HEK293 (cell line): ENCODE measurements around the gene STRN3.
"Not testable (repeated sequence)": the region's sequence is repeated elsewhere in the genome, so short reads cannot be mapped to it uniquely, and the experiment has no call there.

Experiments
- CTCF ChIA-PET: fragments of 350-600 bp; formaldehyde crosslinking; extraction: SDS; loops from one replicate; lab custom pipeline; 2021; ENCODE audit warnings: antibody characterized with exemption; lab: Yijun Ruan, JAX
- POLR2A ChIA-PET: fragments of 300-600 bp; formaldehyde crosslinking; extraction: SDS; loops from one replicate; lab custom pipeline; 2020; ENCODE audit warnings: antibody characterized with exemption, inconsistent platforms; lab: Yijun Ruan, JAX
- H3K27ac ChIP-seq: fragments of 200-500 bp; sonication (Bioruptor generic); 2 replicates; pipeline ENCODE4 v1.5.1; 2014; ENCODE audit warnings: low read depth, low read length, control low read depth, inconsistent platforms; ENCODE audit errors: extremely low read depth
- H3K36me3 ChIP-seq, 2 experiments: fragments of 200-500 bp in 1 of 2; sonication (Bioruptor generic) in 1 of 2; 1 replicate in 1 of 2; 2 replicates in 1 of 2; pipeline ENCODE4 v1.5.1; 2014 to 2017; ENCODE audit warnings: inconsistent platforms in 2 of 2, low read length in 2 of 2; ENCODE audit not compliant: control insufficient read depth in 2 of 2, insufficient read depth in 1 of 2
- H3K4me1 ChIP-seq: fragments of 200-500 bp; sonication (Bioruptor generic); 2 replicates; pipeline ENCODE4 v1.5.1; 2014; ENCODE audit warnings: mild to moderate bottlenecking, low read length, inconsistent platforms; ENCODE audit not compliant: control insufficient read depth, insufficient read depth
- H3K4me3 ChIP-seq: 2 replicates; pipeline ENCODE4 v1.5.1; 2011; ENCODE audit warnings: low read depth, mild to moderate bottlenecking, control low read depth, low read length, moderate library complexity
- H3K9me3 ChIP-seq: fragments of 200-500 bp; sonication (Bioruptor generic); 2 replicates; pipeline ENCODE4 v1.5.1; 2014; ENCODE audit warnings: low read depth, low read length, inconsistent platforms; ENCODE audit not compliant: control insufficient read depth, insufficient read depth
- KLF1 ChIP-seq: fragments of 450-650 bp; formaldehyde crosslinking; IDR thresholded peaks from 2 replicates; pipeline ENCODE4 v1.5.1; 2016; ENCODE audit warnings: missing biosample characterization, missing genetic modification characterization
- PATZ1 ChIP-seq: fragments of 450-650 bp; formaldehyde crosslinking; IDR thresholded peaks from 2 replicates; pipeline ENCODE4 v1.5.1; 2016; ENCODE audit warnings: missing biosample characterization, missing genetic modification characterization
- ZBTB20 ChIP-seq: fragments of 450-650 bp; formaldehyde crosslinking; IDR thresholded peaks from 2 replicates; pipeline ENCODE4 v1.5.1; 2016; ENCODE audit warnings: missing biosample characterization, missing genetic modification characterization
- ZNF121 ChIP-seq: fragments of 450-650 bp; formaldehyde crosslinking; IDR thresholded peaks from 2 replicates; pipeline ENCODE4 v1.5.1; 2016; ENCODE audit warnings: missing biosample characterization, missing genetic modification characterization
- ZNF132 ChIP-seq: fragments of 450-650 bp; formaldehyde crosslinking; IDR thresholded peaks from 2 replicates; pipeline ENCODE4 v1.5.1; 2017; ENCODE audit warnings: missing biosample characterization, missing genetic modification characterization, borderline replicate concordance
- ZNF133 ChIP-seq: fragments of 450-650 bp; formaldehyde crosslinking; IDR thresholded peaks from 2 replicates; pipeline ENCODE4 v1.5.1; 2016; ENCODE audit warnings: missing biosample characterization, missing genetic modification characterization
- ZNF202 ChIP-seq: fragments of 450-650 bp; formaldehyde crosslinking; IDR thresholded peaks from 2 replicates; pipeline ENCODE4 v1.5.1; 2016; ENCODE audit warnings: missing biosample characterization, missing genetic modification characterization, borderline replicate concordance
- ZNF404 ChIP-seq: fragments of 450-650 bp; formaldehyde crosslinking; IDR thresholded peaks from 2 replicates; pipeline ENCODE4 v1.5.1; 2017; ENCODE audit warnings: missing biosample characterization, missing genetic modification characterization
- ZNF423 ChIP-seq: fragments of 450-650 bp; formaldehyde crosslinking; IDR thresholded peaks from 2 replicates; pipeline ENCODE4 v1.5.1; 2016; ENCODE audit warnings: missing biosample characterization, missing genetic modification characterization
- ZNF473 ChIP-seq: fragments of 450-650 bp; formaldehyde crosslinking; IDR thresholded peaks from 2 replicates; pipeline ENCODE4 v1.5.1; 2017; ENCODE audit warnings: missing biosample characterization, missing genetic modification characterization
- ZNF501 ChIP-seq: fragments of 450-650 bp; formaldehyde crosslinking; IDR thresholded peaks from 2 replicates; pipeline ENCODE4 v1.5.1; 2016; ENCODE audit warnings: missing biosample characterization, missing genetic modification characterization
- ZNF518A ChIP-seq: fragments of 450-650 bp; formaldehyde crosslinking; conservative IDR thresholded peaks from 2 replicates; pipeline ENCODE4 v1.5.1; 2016; ENCODE audit warnings: low read depth, missing biosample characterization, missing genetic modification characterization
- ZNF560 ChIP-seq: fragments of 450-650 bp; formaldehyde crosslinking; IDR thresholded peaks from 2 replicates; pipeline ENCODE4 v1.5.1; 2017; ENCODE audit warnings: missing biosample characterization, missing genetic modification characterization, borderline replicate concordance
- ZNF621 ChIP-seq: fragments of 450-650 bp; formaldehyde crosslinking; IDR thresholded peaks from 2 replicates; pipeline ENCODE4 v1.5.1; 2017; ENCODE audit warnings: missing biosample characterization, missing genetic modification characterization
- ZNF639 ChIP-seq: fragments of 450-650 bp; formaldehyde crosslinking; IDR thresholded peaks from 2 replicates; pipeline ENCODE4 v1.5.1; 2016; ENCODE audit warnings: missing biosample characterization, missing genetic modification characterization
- ZNF704 ChIP-seq: fragments of 450-650 bp; formaldehyde crosslinking; IDR thresholded peaks from 2 replicates; pipeline ENCODE4 v1.5.1; 2016; ENCODE audit warnings: missing biosample characterization, missing genetic modification characterization
- ZNF843 ChIP-seq: fragments of 450-650 bp; formaldehyde crosslinking; IDR thresholded peaks from 2 replicates; pipeline ENCODE4 v1.5.1; 2016; ENCODE audit warnings: missing biosample characterization, missing genetic modification characterization

The STRN3 gene

GRCh38 chr14:31006703-31007102, 19.5 kb downstream of the STRN3 start:
- no peak overlapping the region for H3K27ac ChIP-seq
- no peak overlapping the region for H3K4me3 ChIP-seq
- no peak for TF ChIP-seq ZNF202 (tag by site-specific recombination)
- TF ChIP-seq ZNF560 (tag by site-specific recombination), result no peak
- TF ChIP-seq ZNF404 (tag by site-specific recombination), result no peak
- TF ChIP-seq ZNF121 (tag by site-specific recombination), result no peak
- TF ChIP-seq ZNF132 (tag by site-specific recombination), result no peak
- peaks cover 5% of the 10 kb centered on the region; the same call in 1 of the 2 replicates for H3K4me1 ChIP-seq
- CTCF ChIA-PET, result no interaction called here
- POLR2A ChIA-PET, result no interaction called here
- H3K36me3 ChIP-seq, result peaks cover 4 to 6% of the 10 kb centered on the region in 2 experiments
- no peaks in the 10 kb centered on the region for H3K9me3 ChIP-seq

- peaks cover 13% of the 10 kb centered on the region for H3K4me1 ChIP-seq
Observed at GRCh38 chr14:31004007-31004406, 22.2 kb downstream of the STRN3 start.

GRCh38 chr14:31003284-31003683, 22.9 kb downstream of the STRN3 start:
- CTCF ChIA-PET, result no interaction called here
- POLR2A ChIA-PET, result interaction anchor here (0.6 to 0.7 kb wide), 2 partner anchors 511 to 1073 kb away, joined by 3 read pairs; no protein-coding TSS in a partner anchor
- no peaks in the 10 kb centered on the region for H3K9me3 ChIP-seq
- peaks cover 3 to 4% of the 10 kb centered on the region in 2 experiments for H3K36me3 ChIP-seq
- H3K27ac ChIP-seq, result no peak overlapping the region
- H3K4me1 ChIP-seq, result peaks cover 13% of the 10 kb centered on the region
- no peak overlapping the region for H3K4me3 ChIP-seq
- TF ChIP-seq ZNF473 (tag by site-specific recombination) (no peak), ZNF621 (tag by site-specific recombination) (no peak), ZNF423 (tag by site-specific recombination) (no peak), ZNF639 (tag by site-specific recombination) (no peak), ZNF518A (tag by site-specific recombination) (no peak), ZNF843 (tag by site-specific recombination) (no peak), PATZ1 (tag by site-specific recombination) (no peak), KLF1 (tag by site-specific recombination) (no peak), ZNF704 (tag by site-specific recombination) (no peak), ZBTB20 (tag by site-specific recombination) (no peak), ZNF133 (tag by site-specific recombination) (no peak), ZNF501 (tag by site-specific recombination) (no peak)

More at GRCh38 chr14:31004007-31004406, 22.2 kb downstream of the STRN3 start:
- H3K27ac ChIP-seq, result 0 out of 2 replicates have a peak overlapping the region, but pooled peaks have one; percentile 13
- CTCF ChIA-PET, result interaction anchor here (0.6 kb wide), 1 partner anchor 106 kb away, joined by 3 read pairs; no protein-coding TSS in a partner anchor
- POLR2A ChIA-PET, H3K36me3 ChIP-seq, H3K4me3 ChIP-seq, H3K9me3 ChIP-seq: not testable (repeated sequence)
